Right hindlimb (tissue), 1 donor: Measurements from ENCODE around the gene USB1.

Experiments used
- DNase-seq: peaks from one replicate; pipeline ENCODE4 v3.0.0-alpha.2; 2018

The USB1 gene

GRCh38 chr16:58000706-58001676 is at the start of gene USB1:
Gene USB1 (plus strand): TSS chr16:58001407. CDS start chr16:58001484, 77 bp downstream.
- DNase-seq, result peak; percentile 91

DNA sequence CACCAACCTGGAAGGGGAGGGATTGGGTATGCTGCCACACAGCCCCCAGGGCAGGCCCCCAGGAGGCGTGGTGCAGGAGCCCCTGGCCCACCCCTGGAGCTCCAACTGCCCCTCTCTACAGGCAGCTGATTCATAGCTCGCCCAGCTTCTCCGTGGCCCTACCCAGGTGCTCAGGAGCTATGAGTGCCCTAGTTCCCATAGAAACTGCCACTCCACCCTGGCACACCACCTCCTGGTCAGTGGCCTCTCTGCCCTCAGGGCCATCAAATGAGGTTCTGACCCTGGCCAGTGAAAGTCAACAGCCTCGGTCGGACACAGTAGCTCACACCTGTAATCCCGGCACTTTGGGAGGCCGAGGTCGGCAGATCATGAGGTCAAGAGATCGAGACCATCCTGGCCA is 48.3 kb upstream of the USB1 start:
- no peak for DNase-seq

GRCh38 chr16:57953857-57954256 is 47.4 kb upstream of the USB1 start:
- no peak for DNase-seq

DNA sequence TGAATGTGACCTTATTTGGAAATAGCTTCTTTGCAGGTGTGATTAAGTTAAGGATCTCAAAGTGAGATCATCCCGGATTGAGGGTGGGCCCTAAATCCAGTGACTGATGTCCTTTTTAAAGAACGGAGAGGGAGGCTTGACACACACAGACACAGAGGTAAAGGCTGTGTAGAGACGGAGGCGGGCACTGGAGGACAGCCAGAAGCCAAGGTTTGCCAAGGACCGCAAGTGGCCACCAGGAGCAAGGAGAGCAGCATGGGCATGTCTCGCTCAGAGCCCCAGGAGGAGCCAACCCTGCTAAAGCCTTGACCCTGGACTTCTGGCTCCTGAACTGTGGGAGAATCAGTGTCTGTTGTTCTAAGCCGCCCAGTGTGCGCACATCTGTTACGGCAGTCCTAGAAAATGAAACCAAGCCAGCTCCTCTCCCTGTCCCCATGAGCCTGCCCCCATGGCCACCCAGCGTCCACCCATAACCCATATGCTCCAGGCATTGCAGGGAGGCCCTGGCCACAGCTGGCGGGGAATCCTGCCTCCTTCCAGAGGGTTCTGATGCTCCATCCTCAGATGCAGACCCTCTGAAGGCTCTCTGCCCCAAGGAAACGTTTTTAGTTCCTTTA is 45.5 kb upstream of the USB1 start:
- DNase-seq, result no peak

- DNase-seq, result no peak
These were observed 44.9 kb upstream of the USB1 start for GRCh38 chr16:57956270-57956808.

- no peak for DNase-seq
These were observed 44.1 kb upstream of the USB1 start for GRCh38 chr16:57956924-57957672.

GRCh38 chr16:57957673-57958392 is 43.4 kb upstream of the USB1 start:
- DNase-seq, result no peak

GRCh38 chr16:57958544-57958943 is 42.7 kb upstream of the USB1 start:
- no peak for DNase-seq

DNA sequence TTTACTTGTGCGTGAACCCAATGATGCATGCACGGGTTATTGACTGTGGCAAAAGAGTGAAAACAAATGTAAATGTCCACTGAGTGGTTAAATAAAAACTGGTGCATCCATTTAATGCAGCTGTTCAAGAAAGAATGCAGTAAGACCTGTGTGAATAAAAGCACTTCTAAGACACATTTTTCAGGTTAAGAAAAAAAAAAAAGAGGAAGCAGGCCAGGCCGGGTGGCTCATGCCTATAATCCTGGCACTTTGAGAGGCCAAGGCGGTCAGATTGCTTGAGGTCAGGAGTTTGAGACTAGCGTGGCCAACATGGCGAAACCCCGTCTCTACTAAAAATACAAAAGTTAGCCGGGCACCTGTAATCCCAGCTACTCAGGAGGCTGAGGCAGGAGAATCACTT is 42.1 kb upstream of the USB1 start:
- no peak for DNase-seq

DNA sequence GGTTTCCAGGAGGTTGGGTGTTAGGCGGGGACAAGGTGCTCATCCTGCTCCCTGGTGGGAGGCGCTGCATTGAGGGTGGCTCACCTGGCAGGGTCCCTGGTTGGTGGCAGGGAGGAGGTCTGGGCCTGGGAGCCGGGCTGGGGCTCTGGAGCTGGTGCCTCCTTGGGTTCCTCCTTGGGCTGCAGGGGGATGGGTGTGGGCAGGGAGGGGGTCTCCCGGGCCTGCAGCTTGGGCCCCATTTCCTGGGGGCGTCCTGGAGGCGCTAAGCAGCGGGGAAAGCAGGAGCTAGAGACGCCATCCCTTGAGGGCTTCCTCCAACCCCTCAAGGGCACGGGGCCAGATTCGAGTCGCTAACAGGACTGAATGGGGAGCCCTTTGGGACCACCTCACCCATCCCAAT is 41.4 kb upstream of the USB1 start:
- no peak for DNase-seq

DNA sequence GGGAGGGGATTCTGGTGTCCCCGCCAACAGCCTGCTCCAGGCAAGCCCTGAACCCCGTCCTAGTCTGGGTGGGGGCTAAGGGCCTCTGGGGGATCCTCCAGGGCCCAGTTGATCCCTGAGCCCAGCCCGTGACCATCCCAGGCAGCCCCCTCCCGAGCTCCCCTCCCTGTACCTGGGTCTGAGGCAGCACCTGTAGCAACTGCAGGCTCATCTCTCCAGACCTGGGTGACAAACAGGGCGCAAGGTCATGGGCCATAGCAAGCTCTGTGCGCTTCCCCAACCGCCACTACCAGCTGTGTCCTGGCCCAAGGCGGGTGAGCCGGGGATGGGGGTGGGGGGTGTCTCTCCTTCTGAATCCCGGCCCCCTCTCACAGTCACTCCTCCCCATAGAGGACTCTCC is 40.9 kb upstream of the USB1 start:
- DNase-seq, result no peak

DNA sequence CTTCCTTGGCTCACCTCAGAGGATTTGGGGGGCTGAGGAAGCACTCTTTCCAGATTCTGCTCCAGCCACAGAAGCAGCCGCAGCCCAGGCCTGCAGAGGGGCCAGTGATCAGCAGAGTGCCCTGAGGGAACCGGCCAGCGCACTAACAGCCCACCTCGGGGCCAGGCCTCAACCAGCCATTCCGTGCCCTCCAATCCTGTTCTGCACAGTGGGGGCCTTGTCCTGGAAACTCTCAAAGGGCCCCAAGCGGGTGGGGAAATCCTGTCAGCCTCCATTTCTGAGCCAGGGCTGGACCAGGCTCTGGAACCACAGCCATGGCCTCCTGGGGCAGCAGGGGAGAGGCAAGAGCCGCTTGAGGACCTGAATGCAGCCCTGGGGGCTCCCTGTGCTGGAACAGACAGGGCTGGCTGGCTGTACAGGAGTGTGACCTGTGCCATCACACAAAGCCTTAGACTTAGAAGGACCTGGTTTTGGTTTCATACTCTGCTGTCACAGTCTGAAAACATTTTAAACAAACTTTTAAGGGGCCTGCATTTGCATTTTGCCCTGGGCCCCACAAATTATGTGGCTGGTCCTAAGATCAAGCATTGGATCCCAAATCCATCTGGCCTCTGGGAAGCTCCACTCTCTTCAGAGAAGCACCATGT is 40.3 kb upstream of the USB1 start:
- DNase-seq, result no peak

DNA sequence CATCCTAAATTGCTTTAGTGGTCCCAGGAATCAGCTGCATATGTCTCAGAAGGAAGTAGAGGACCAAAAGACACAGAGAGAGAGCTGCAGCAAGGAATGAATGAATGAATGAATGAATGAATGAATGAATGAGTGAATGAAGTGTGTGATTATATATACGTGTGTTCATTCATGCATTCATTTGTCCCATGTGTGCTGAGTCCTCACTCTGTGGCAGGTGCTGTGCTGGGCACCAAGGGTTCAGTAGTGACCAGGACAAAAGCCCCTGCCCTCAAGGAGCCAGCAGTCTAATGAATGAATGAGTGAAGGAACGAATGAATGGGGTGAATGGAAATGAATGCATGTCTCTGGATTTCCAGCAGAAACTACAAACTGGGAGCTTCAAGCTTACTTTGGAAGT is 39.7 kb upstream of the USB1 start:
- DNase-seq, result no peak

DNA sequence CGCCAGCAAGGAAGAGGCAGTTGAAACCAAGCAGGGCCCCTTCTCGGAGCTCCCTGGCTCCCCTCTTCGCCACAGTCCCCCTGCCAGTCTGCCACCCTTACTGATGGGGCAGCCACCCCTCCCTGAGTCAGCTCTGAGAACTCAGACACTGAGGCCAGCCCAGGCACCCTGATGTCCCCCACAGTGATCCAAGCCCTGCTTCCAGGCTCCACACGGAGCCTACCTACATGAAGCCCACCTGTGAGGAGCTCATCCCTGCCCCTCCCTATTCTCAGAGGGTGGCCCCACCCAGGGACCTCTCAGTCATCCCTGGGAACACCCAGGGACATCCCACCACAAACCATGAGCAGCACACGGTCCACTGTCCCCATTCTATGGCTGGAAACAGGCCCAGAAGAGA is 39.2 kb upstream of the USB1 start:
- no peak for DNase-seq

DNA sequence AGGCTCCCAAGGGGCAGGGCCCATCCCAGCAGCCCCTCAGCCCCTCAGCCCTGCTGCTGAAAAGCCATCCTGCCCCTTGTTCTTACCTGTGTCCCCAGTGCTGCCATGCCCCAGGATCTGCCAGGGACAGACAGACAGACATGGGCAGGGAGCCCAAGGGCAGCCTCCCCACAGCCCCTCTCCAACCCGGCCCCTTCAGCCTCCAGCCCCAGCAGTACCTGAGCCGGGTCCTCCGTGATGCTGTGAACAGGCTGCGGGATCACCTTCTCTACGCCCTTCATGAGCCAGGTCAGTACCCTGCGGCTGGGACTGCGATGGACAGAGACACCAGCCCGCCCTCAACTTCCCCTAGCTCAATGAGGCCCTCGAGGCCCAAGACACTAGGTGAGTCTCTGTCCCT is 38.5 kb upstream of the USB1 start:
- DNase-seq, result no peak

DNA sequence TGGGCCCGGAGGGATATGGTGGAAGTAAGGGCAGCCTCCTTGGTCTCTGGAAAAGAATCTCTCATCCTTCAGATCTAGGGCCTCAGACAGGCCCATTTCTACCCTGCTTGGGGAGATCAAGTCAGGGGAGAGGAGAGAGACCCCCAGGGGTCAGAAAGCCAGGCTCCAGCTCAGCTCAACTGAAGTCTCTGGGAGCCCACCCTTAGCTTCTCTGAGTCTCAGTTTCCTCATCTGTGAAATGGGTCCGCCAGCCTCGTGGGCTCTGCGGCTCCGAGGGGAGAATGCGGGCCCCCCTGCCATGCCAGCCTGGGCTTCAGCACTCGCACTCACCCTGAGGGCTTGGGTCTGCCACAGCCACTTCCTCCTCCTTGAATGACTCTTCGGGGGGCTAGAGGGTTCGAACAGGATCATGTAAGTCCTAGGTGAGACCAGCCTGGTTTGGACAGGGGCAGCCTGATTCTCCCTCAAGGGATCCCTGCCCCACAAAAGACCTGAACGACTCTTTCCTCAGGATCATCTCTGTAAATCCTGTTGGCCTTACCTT is 37.0 kb upstream of the USB1 start:
- DNase-seq, result no peak

DNA sequence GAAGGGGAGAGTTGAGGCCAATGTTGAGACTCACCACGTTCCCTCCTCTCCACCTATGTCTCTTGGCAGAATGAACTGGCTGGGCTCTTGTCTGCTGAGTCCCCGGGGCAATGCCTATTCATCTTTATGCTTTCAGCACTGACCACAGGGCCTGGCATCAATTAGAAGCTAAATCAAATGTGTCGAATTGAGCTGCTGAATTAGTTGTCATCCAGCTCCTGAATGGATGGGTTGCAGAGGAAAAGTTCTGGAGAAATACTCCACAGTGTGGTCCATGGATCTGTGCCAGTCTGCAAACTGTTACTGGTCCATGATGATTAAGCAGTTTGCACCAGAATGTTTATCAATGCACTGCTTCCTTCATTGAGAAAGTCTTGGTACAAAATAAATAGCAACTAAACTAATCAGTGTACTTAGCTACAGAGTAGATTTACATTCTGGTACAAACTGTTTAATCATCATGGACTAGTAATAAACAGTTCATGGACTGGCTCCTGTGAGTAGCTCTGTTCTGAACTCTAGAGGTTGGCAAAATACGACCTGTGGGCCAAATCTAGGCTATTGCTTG is 34.9 kb upstream of the USB1 start:
- peak; percentile 11 for DNase-seq

- peak; percentile 4 for DNase-seq
These were observed 34.2 kb upstream of the USB1 start for GRCh38 chr16:57966986-57967385.

DNA sequence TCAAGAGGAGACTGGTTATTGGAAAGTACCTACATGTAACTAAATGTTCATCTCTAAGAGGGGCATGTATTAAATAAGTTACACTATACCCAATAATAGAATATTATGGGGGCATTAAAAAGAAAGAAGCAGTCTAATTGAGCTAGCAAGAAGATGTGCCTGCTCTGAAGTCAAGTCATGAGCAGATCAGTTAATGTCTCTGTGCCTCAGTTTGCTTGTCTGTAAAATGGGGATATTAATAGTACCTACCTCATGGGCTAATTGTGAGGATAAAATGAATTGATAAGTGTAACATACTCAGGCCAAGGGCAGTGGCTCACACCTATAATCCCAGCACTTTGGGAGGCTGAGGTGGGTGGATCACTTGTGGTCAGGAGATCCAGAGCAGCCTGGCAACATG is 33.3 kb upstream of the USB1 start:
- no peak for DNase-seq

- no peak for DNase-seq
These were observed 31.6 kb upstream of the USB1 start for GRCh38 chr16:57969451-57970123.

- no peak for DNase-seq
These were observed 30.9 kb upstream of the USB1 start for GRCh38 chr16:57970319-57970718.
